ENCODE measurements around the gene DPH2.

DNA sequence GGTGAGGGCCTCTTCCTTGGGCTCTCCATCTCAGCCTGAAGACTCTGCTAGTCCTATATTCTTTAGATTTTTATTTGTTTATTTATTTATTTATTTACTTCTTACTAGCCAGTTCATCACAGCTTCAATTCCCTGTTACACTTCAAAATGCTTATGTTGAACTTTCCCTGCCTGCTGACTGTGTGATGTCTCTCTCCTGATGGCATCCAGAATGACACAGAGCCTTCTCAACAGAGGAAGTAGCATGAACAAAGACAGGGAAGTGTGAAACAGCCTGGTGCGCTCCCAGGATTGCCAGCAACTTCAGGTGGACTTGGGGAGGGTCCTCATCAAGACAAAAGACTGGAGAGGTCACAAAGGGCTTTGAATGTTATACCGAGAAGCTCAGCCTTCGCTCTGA is 27.4 kb upstream of the DPH2 start:
- TF ChIP-seq, protein P1, sequence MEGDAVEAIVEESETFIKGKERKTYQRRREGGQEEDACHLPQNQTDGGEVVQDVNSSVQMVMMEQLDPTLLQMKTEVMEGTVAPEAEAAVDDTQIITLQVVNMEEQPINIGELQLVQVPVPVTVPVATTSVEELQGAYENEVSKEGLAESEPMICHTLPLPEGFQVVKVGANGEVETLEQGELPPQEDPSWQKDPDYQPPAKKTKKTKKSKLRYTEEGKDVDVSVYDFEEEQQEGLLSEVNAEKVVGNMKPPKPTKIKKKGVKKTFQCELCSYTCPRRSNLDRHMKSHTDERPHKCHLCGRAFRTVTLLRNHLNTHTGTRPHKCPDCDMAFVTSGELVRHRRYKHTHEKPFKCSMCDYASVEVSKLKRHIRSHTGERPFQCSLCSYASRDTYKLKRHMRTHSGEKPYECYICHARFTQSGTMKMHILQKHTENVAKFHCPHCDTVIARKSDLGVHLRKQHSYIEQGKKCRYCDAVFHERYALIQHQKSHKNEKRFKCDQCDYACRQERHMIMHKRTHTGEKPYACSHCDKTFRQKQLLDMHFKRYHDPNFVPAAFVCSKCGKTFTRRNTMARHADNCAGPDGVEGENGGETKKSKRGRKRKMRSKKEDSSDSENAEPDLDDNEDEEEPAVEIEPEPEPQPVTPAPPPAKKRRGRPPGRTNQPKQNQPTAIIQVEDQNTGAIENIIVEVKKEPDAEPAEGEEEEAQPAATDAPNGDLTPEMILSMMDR (conservative IDR thresholded peaks at IDR 0.05 in 1 of 2, IDR thresholded peaks at IDR 0.05 in 1 of 2; ENCODE audit: extremely low read depth in 1 of 2, insufficient read depth in 1 of 2, low read depth in 1 of 2, low read length in 2 of 2) = no peak
- no peak for TF ChIP-seq EZH2 (IDR thresholded peaks at IDR 0.05; ENCODE audit: borderline replicate concordance, low read length)

Data from mammary epithelial cell (primary cell).